HepG2 (cell line): ENCODE results near the gene HNRNPL. TPM values are rescaled to one million over a fixed set of nuclear protein-coding genes. Genes with fewer than 3 reads are reported as not detected.

Source experiments
- CBFB ChIP-seq: sonication (generic); formaldehyde crosslinking; IDR thresholded peaks from 2 replicates; pipeline ENCODE4 v1.4.0; 2020; ENCODE audit warnings: missing genetic modification reagents
- EP300 ChIP-seq, 3 experiments: sonication (generic) in 1 of 3; formaldehyde crosslinking in 1 of 3; IDR thresholded peaks; 2 replicates each; pipeline versions ENCODE4 v1.5.1 to v1.6.1; 2011 to 2020; ENCODE audit warnings: low read depth in 2 of 3, low read length in 2 of 3, borderline replicate concordance in 1 of 3, improper control_type of control experiment in 1 of 3, mild to moderate bottlenecking in 1 of 3, missing genetic modification reagents in 1 of 3, moderate library complexity in 1 of 3
- GATAD1 ChIP-seq: IDR thresholded peaks from 2 replicates; pipeline ENCODE4 v1.6.1; 2016; ENCODE audit warnings: missing genetic modification reagents, missing compliant biosample characterization
- HNF1A ChIP-seq, 2 experiments: sonication (generic) in 1 of 2; formaldehyde crosslinking in 1 of 2; IDR thresholded peaks; 2 replicates each; pipeline versions ENCODE4 v1.4.0 to v1.6.1; 2016 to 2020; ENCODE audit warnings: borderline replicate concordance in 1 of 2, low read depth in 1 of 2, mild to moderate bottlenecking in 1 of 2, missing genetic modification reagents in 1 of 2
- JUN ChIP-seq: sonication (generic); formaldehyde crosslinking; IDR thresholded peaks from 2 replicates; pipeline ENCODE4 v1.4.0; 2020; ENCODE audit warnings: mild to moderate bottlenecking, missing genetic modification reagents
- MLXIP ChIP-seq: sonication (generic); formaldehyde crosslinking; IDR thresholded peaks from 2 replicates; pipeline ENCODE4 v1.9.0; 2021; ENCODE audit warnings: missing genetic modification reagents, borderline replicate concordance
- NR2F6 ChIP-seq, 2 experiments: IDR thresholded peaks; 2 replicates each; pipeline ENCODE4 v1.6.1; 2016; ENCODE audit warnings: antibody characterized with exemption in 1 of 2, mild to moderate bottlenecking in 1 of 2
- PHF21A ChIP-seq: sonication (generic); formaldehyde crosslinking; IDR thresholded peaks from 2 replicates; pipeline ENCODE4 v1.5.0; 2020; ENCODE audit warnings: mild to moderate bottlenecking, missing genetic modification reagents
- POLR2A ChIP-seq, 2 experiments: IDR thresholded peaks; 2 replicates each; pipeline ENCODE4 v1.6.1; 2011; ENCODE audit warnings: low read depth in 2 of 2, low read length in 2 of 2, mild to moderate bottlenecking in 1 of 2, moderate library complexity in 1 of 2; ENCODE audit not compliant: insufficient read depth in 1 of 2
- PRDM10 ChIP-seq: sonication (generic); formaldehyde crosslinking; IDR thresholded peaks from 2 replicates; pipeline ENCODE4 v1.4.0; 2020; ENCODE audit warnings: low read depth, missing genetic modification reagents
- TARDBP ChIP-seq: sonication (generic); formaldehyde crosslinking; IDR thresholded peaks from 2 replicates; pipeline ENCODE4 v1.8.0; 2022; ENCODE audit warnings: mild to moderate bottlenecking, missing genetic modification reagents
- ZFYVE20 ChIP-seq: sonication (generic); formaldehyde crosslinking; IDR thresholded peaks from 2 replicates; pipeline ENCODE4 v1.8.0; 2023; ENCODE audit warnings: low read depth, mild to moderate bottlenecking, moderate library complexity, missing genetic modification reagents, borderline replicate concordance
- ZNF331 ChIP-seq: sonication (generic); formaldehyde crosslinking; IDR thresholded peaks from 2 replicates; pipeline ENCODE4 v1.4.0; 2020; ENCODE audit warnings: missing genetic modification reagents
- ZNF562 ChIP-seq: sonication (generic); formaldehyde crosslinking; IDR thresholded peaks from 2 replicates; pipeline ENCODE4 v1.8.0; 2022; ENCODE audit warnings: missing genetic modification reagents, borderline replicate concordance
- ZNF577 ChIP-seq: sonication (generic); formaldehyde crosslinking; IDR thresholded peaks from 2 replicates; pipeline ENCODE4 v1.4.0; 2020; ENCODE audit warnings: mild to moderate bottlenecking, low read depth, missing genetic modification reagents, borderline replicate concordance
- ZNF580 ChIP-seq: IDR thresholded peaks from 2 replicates; pipeline ENCODE4 v1.6.1; 2016; ENCODE audit warnings: low read depth, borderline replicate concordance
- polyA plus RNA-seq, 8 experiments: library from polyadenylated mRNA; depleted of rRNA in 3 of 8; stranded (reverse) in 7 of 8; unstranded in 1 of 8; fragments of >200 nt; fragmentation: Illumina TruSeq in 4 of 8; extraction: Trizol in 4 of 8; gene quantifications; 2 replicates each; pipeline versions ENCODE4 v1.2.1 to v1.2.3, GENCODE V29; 2011 to 2016; ENCODE audit warnings: low read depth in 4 of 8, missing spikeins in 1 of 8, mixed read lengths in 1 of 8; ENCODE audit not compliant: insufficient read depth in 1 of 8
- total RNA-seq, 5 experiments: library from RNA; depleted of rRNA; stranded (reverse); fragments of >200 nt; fragmentation: Illumina TruSeq; extraction: Trizol; gene quantifications; 2 replicates each; pipeline ENCODE4 v1.2.3, GENCODE V29; 2016; ENCODE audit warnings: low read depth in 1 of 5

Gene HNRNPL
- total and polyA plus RNA-seq, 2 of the 13 experiments (the other 11 are each of a cell fraction or from before 2014, with no cell fraction given): 156 to 278 TPM

- no peak for TF ChIP-seq PRDM10 (CRISPR knock-in tag)
- 0 out of 2 replicates have a peak, but pooled peaks have one; percentile 22 for TF ChIP-seq HNF1A (IDR thresholded peaks at IDR 0.05; ENCODE audit: low read depth)
- TF ChIP-seq HNF1A (CRISPR knock-in tag; IDR thresholded peaks at IDR 0.05; ENCODE audit: borderline replicate concordance): no peak
- TF ChIP-seq PHF21A (CRISPR knock-in tag): peak; percentile 66; the same call in 1 of the 2 replicates
- no peak for TF ChIP-seq ZNF562 (CRISPR knock-in tag)
- TF ChIP-seq ZNF331: peak; percentile 18; the same call in 1 of the 2 replicates
- TF ChIP-seq POLR2A (IDR thresholded peaks at IDR 0.05; ENCODE audit: insufficient read depth in 1 of 2, low read depth in 2 of 2, low read length in 2 of 2): no peak
- TF ChIP-seq TARDBP (CRISPR knock-in tag): 0 out of 2 replicates have a peak, but pooled peaks have one; percentile 30
- TF ChIP-seq EP300 (IDR thresholded peaks at IDR 0.05; ENCODE audit: low read depth in 2 of 2, low read length in 2 of 2): peak in 1 of 2 experiments; percentile 60; a peak in 1 of 4 replicates
- TF ChIP-seq EP300 (CRISPR knock-in tag; IDR thresholded peaks at IDR 0.05; ENCODE audit: borderline replicate concordance): peak; percentile 33; the same call in 1 of the 2 replicates
- TF ChIP-seq JUN (CRISPR knock-in tag): no peak
- no peak for TF ChIP-seq GATAD1 (CRISPR knock-in tag)
- TF ChIP-seq NR2F6 (IDR thresholded peaks at IDR 0.05): no peak
- TF ChIP-seq NR2F6 (CRISPR knock-in tag; IDR thresholded peaks at IDR 0.05): 0 out of 2 replicates have a peak, but pooled peaks have one; percentile 51
- 0 out of 2 replicates have a peak, but pooled peaks have one; percentile 13 for TF ChIP-seq ZNF580 (CRISPR knock-in tag)
- no peak for TF ChIP-seq MLXIP (CRISPR knock-in tag)
- 0 out of 2 replicates have a peak, but pooled peaks have one; percentile 8 for TF ChIP-seq CBFB (CRISPR knock-in tag)
- no peak for TF ChIP-seq ZNF577 (CRISPR knock-in tag)
- TF ChIP-seq ZFYVE20 (CRISPR knock-in tag): no peak
These were observed 30.4 kb downstream of the HNRNPL start (continued) for GRCh38 chr19:38819231-38819920.
